Measurements from ENCODE around the gene PPP1R9A. TPM values are rescaled to one million over a fixed set of nuclear protein-coding genes. Genes with fewer than 3 reads are reported as not detected.

Gene PPP1R9A
- total RNA-seq, 2 experiments from 2014 or later = not detected

DNA sequence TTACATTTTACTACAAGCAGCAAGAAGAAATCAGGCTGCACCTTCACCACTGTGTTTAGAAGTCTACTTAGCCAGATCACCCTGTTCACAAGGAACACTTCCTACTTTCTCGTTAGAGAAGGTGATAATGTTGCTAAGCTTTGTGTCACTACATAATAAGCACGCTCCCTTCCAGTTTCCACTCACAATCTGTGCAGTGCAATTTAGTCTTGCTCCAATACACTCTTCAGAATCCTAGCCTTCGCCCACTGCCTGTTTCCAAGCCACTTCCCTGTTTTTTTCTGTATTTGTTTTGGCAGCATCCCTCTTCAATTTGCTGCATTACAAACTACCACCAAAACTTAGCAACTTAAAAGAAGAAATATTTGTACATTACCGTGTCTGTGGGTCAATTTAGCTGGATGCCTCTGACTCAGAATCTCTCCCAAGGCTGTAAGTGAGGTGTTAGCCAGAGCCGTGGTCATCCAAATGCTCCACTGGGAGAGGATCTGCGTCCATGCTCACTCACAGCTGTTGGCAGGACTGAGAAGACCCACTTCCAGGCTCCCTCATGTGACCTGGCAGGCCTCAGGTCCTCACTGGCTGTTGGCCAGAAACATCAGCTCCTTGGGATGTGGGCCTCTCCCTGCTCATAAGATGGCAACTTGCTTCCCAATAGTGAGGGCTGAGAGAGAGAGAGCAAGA lies 306.6 kb downstream of the PPP1R9A start:
- H3K36me3 Mint-ChIP-seq = no peaks in the 10 kb centered on the region
- CTCF ChIA-PET = no interaction called here

DNA sequence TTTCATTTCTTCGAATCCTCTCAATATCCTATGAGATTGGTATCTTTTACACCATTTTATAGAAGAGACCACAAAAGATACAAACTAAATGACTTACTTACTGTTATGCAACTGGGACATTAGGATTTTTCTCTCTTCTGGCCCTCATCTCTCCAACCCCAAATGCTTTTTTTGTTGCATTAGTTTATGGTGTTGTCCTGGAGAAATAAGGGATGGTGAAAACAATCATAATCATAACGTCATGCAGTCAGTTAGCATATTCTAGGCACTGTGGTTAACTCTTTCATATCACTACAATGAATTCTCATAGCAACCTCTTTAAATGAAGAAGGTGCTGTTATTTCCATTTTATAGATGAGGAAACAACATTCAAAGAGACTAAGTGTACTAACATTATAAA lies 312.3 kb downstream of the PPP1R9A start:
- POLR2A ChIA-PET = no interaction called here
- Mint-ChIP-seq H3K36me3 (no peaks in the 10 kb centered on the region), H3K27ac (no peak overlapping the region), H3K4me3 (no peak overlapping the region), H3K4me1 (ENCODE audit: low read depth) (no peaks in the 10 kb centered on the region), H3K27me3 (no peaks in the 10 kb centered on the region), H3K9me3 (peaks cover 5% of the 10 kb centered on the region)
- intact Hi-C loops (cut with micrococcal nuclease) = no loop called here
- no peak for DNase-seq
- CTCF ChIA-PET = no interaction called here

More for the DNA sequence above, 306.6 kb downstream of the PPP1R9A start:
- POLR2A ChIA-PET = no interaction called here
- no peak overlapping the region for H3K27ac Mint-ChIP-seq
- no peaks in the 10 kb centered on the region for H3K4me1 Mint-ChIP-seq (ENCODE audit: low read depth)
- intact Hi-C loops (cut with micrococcal nuclease) = no loop called here
- DNase-seq = no peak
- H3K4me3 Mint-ChIP-seq = no peak overlapping the region
- peaks cover 5% of the 10 kb centered on the region for H3K9me3 Mint-ChIP-seq
- no peaks in the 10 kb centered on the region for H3K27me3 Mint-ChIP-seq

DNA sequence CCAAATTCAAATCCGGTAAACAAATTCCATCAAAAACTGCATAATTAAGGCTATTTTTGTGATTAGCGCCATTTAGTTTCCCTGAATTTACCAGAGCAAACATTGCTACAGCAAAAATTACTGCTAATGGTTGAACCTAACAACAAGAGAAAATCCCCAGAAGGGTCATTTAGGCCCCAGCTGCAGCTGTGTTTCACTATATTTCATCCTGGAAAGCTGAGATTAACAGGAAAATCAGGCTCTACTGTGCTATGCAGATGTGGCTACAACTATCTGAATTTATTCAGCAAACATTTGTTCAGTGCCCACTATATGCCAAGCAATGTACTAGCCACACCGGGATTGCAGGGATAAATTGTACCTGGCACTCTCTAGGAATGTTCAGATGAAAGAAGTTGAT lies 312.9 kb downstream of the PPP1R9A start:
- no peaks in the 10 kb centered on the region for H3K36me3 Mint-ChIP-seq
- ChIA-PET CTCF (no interaction called here), POLR2A (no interaction called here)
- H3K27me3 Mint-ChIP-seq = no peaks in the 10 kb centered on the region
- no peaks in the 10 kb centered on the region for H3K4me1 Mint-ChIP-seq (ENCODE audit: low read depth)
- intact Hi-C loops (cut with micrococcal nuclease) = no loop called here
- no peak for DNase-seq
- H3K4me3 Mint-ChIP-seq = no peak overlapping the region
- H3K27ac Mint-ChIP-seq = no peak overlapping the region
- H3K9me3 Mint-ChIP-seq = peaks cover 5% of the 10 kb centered on the region

DNA sequence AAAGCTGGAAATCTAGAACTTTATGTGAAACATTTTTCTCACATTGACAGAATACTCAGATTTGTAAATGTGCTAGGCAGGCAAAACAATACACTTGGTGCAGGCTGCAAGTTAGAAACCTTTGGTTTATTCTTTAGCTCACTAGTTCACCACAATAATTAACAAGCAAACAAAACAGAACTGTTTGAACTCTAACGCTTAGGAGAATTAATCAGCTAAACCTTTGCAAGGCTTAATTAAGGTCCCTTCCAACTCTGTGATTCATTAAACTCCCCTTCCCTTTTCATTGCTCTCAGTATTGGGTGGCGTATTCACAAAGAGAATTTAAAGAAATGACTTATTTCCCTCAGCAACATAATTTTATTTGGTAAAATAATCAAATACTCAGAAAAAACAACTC lies 317.9 kb downstream of the PPP1R9A start:
- Mint-ChIP-seq H3K4me3 (no peak overlapping the region), H3K27ac (no peak overlapping the region), H3K4me1 (ENCODE audit: low read depth) (no peaks in the 10 kb centered on the region), H3K27me3 (no peaks in the 10 kb centered on the region), H3K9me3 (no peaks in the 10 kb centered on the region), H3K36me3 (no peaks in the 10 kb centered on the region)
- no peak for DNase-seq
- CTCF ChIA-PET = no interaction called here
- POLR2A ChIA-PET = no interaction called here
- intact Hi-C loops (cut with micrococcal nuclease) = no loop called here

DNA sequence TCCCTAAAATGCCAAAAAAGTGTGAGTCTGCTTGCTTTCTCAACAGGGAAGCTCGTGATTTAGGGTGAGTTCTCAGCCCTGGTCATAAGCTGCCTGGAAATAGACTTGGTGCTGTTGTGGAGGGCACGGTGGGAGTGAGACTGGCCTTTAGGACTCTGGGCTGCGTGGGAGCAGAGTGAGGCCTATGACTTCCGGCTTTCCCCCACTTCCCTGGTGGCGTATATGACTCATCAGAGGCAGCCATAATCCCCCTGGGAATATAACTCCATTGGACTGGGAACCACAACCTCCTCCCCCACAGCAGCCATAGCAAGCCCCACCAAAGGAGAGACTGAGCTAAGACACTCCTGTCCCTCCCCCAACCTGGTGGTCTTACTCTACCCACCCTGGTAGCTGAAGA lies 321.9 kb downstream of the PPP1R9A start:
- Mint-ChIP-seq H3K4me3 (no peak overlapping the region), H3K36me3 (no peaks in the 10 kb centered on the region), H3K9me3 (no peaks in the 10 kb centered on the region), H3K27ac (no peak overlapping the region), H3K27me3 (peaks cover 2% of the 10 kb centered on the region), H3K4me1 (ENCODE audit: low read depth) (no peaks in the 10 kb centered on the region)
- no peak for DNase-seq
- intact Hi-C loops (cut with micrococcal nuclease) = no loop called here
- POLR2A ChIA-PET = no interaction called here
- CTCF ChIA-PET = no interaction called here

DNA sequence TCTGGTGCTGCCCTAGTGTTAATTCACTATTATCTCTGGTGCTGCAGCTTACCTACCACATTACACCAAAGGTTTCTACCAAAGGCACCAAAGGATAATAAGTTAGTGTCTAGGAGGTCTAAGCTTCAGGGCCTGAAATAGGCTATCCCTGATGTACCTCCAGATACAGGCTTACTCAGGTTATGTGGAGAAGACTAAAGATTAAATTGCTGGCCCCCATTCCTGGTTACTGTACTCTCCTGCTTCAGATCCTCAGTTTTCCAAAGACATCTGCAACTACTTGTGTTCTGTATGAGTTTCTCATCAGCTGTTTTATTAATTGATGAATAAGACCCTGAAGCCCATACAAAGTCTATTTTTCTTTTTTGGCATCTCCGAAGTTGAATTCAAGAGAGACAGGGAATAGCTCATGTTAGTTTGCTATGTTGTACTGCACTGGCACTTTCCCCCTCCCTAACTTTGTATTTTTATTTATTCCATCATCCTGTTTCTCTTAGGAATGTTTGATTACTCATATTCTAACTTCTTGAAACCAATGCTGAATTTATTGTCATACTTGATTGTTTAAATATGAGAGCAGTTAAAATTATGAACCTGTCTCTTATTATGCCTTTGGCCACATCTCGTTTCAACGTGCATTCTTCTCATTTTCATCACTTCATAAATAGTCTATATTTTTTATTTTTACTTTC lies 331.0 kb downstream of the PPP1R9A start:
- POLR2A ChIA-PET = no interaction called here
- Mint-ChIP-seq H3K4me3 (no peak overlapping the region), H3K36me3 (no peaks in the 10 kb centered on the region), H3K27ac (no peak overlapping the region), H3K9me3 (peaks cover 7% of the 10 kb centered on the region), H3K27me3 (no peaks in the 10 kb centered on the region), H3K4me1 (ENCODE audit: low read depth) (no peaks in the 10 kb centered on the region)
- intact Hi-C loops (cut with micrococcal nuclease) = no loop called here
- no peak for DNase-seq
- CTCF ChIA-PET = interaction anchor here (0.6 kb wide), 1 partner anchor 382 kb away, joined by 3 read pairs; no protein-coding TSS in a partner anchor

DNA sequence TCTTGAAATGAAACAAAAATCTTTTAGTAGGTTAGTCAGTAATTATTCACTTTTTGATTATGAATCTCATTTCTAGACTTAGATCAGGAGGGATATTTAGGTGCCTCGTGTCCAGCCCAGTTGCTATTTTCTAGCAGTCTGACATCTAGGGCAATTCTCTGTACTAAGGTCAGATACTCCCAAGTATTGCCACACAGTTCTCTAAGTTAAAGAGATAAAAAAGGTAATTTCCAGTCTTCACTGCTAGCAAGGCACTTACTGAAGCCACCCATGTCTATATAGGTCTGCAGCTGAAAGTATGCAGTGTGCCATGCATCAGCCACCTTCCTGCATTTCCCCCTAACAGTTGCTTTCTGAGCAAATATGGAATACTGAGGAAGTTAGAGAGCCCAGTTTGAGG lies 333.5 kb downstream of the PPP1R9A start:
- DNase-seq = no peak
- Mint-ChIP-seq H3K9me3 (no peaks in the 10 kb centered on the region), H3K27me3 (no peaks in the 10 kb centered on the region), H3K4me3 (no peak overlapping the region), H3K36me3 (no peaks in the 10 kb centered on the region), H3K27ac (no peak overlapping the region), H3K4me1 (ENCODE audit: low read depth) (no peaks in the 10 kb centered on the region)
- CTCF ChIA-PET = no interaction called here
- POLR2A ChIA-PET = no interaction called here
- intact Hi-C loops (cut with micrococcal nuclease) = no loop called here

DNA sequence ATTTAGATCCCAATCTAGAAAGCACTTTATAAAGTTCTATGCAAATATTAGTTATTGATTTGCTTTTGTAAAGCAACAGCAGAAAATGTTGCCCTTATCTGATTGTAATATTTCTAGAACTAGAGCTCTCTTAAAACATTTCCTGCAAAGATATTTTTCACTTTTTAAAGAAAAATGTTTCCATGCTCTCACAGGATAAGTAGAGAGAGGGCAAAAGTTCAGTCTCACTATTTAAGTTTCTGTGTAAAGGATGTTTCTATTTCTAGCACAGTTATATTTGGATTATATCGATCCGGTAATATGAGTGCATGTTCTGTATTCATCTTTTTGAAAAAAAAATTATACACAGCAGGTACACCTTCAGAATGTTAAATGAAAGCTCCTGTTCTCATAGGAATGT lies 334.9 kb downstream of the PPP1R9A start:
- no peaks in the 10 kb centered on the region for H3K4me1 Mint-ChIP-seq (ENCODE audit: low read depth)
- H3K27ac Mint-ChIP-seq = no peak overlapping the region
- no peak overlapping the region for H3K4me3 Mint-ChIP-seq
- H3K9me3 Mint-ChIP-seq = no peaks in the 10 kb centered on the region
- H3K36me3 Mint-ChIP-seq = no peaks in the 10 kb centered on the region
- no peak for DNase-seq
- CTCF ChIA-PET = no interaction called here
- peaks cover 4% of the 10 kb centered on the region for H3K27me3 Mint-ChIP-seq
- intact Hi-C loops (cut with micrococcal nuclease) = no loop called here
- POLR2A ChIA-PET = no interaction called here

DNA sequence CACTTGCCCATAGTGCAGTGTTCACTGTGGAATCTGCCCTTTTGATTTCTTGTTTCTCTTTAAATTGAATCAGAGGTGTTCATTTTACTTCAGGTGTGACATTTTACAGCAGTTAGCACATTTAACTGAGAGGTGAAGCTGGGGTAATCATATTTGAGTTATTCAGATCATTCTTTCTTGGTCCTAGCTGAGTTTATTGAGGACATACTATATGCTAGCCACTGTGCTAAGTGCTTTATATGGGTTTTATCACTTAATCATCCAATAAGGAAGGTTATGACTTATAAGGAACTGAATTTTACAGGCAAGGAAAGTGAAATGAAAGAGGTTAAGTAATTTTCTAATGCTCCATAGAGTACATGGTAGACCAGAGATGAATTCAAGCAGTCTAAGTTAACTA lies 337.2 kb downstream of the PPP1R9A start:
- intact Hi-C loops (cut with micrococcal nuclease) = loop anchor here (5.0 kb wide), 1 partner anchor 233 kb away; no protein-coding TSS in a partner anchor
- H3K4me3 Mint-ChIP-seq = no peak overlapping the region
- CTCF ChIA-PET = no interaction called here
- no peak for DNase-seq
- H3K36me3 Mint-ChIP-seq = no peaks in the 10 kb centered on the region
- peaks cover 4% of the 10 kb centered on the region for H3K27me3 Mint-ChIP-seq
- POLR2A ChIA-PET = no interaction called here
- H3K27ac Mint-ChIP-seq = no peak overlapping the region
- no peaks in the 10 kb centered on the region for H3K9me3 Mint-ChIP-seq
- no peaks in the 10 kb centered on the region for H3K4me1 Mint-ChIP-seq (ENCODE audit: low read depth)

DNA sequence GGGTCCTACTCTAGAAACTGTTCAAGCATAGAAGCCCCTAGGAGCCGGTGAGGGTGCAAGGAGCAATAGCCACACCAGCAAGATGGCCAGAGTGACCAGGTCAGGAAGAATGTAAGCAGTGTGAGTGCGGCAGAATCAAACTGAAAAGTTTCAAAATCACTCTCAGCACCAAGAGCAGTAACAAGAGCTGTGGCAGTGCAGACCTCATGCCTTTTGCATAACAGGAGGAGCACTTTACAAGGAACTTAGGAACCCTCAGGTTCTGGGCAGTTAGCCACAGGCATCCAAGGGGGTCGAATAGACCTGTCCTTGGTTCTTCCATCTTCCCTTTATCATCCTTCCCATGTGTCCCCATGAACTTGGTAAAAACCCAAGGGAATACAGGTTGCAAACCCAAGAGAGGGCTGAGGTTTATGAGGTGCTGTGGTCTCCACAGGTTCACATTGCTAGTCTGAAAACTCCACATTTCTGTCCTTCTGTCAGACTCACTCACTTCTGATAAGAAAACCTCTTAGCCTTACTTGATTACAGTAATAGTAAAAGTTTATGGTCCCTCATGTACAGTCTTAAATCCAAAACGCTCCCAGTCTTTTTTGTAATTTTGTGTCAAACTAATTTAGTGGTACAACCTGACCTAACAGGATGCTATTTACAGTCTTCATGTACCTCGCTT lies 338.6 kb downstream of the PPP1R9A start:
- intact Hi-C loops (cut with micrococcal nuclease) = loop anchor here (5.0 kb wide), 1 partner anchor 231 kb away; no protein-coding TSS in a partner anchor
- H3K27ac Mint-ChIP-seq = no peak overlapping the region
- H3K27me3 Mint-ChIP-seq = peaks cover 4% of the 10 kb centered on the region
- DNase-seq = no peak
- POLR2A ChIA-PET = no interaction called here
- H3K9me3 Mint-ChIP-seq = no peaks in the 10 kb centered on the region
- no peaks in the 10 kb centered on the region for H3K36me3 Mint-ChIP-seq
- no peaks in the 10 kb centered on the region for H3K4me1 Mint-ChIP-seq (ENCODE audit: low read depth)
- no peak overlapping the region for H3K4me3 Mint-ChIP-seq
- CTCF ChIA-PET = interaction anchor here (2.8 kb wide), 1 partner anchor 796 kb away, joined by 19 read pairs; no protein-coding TSS in a partner anchor

DNA sequence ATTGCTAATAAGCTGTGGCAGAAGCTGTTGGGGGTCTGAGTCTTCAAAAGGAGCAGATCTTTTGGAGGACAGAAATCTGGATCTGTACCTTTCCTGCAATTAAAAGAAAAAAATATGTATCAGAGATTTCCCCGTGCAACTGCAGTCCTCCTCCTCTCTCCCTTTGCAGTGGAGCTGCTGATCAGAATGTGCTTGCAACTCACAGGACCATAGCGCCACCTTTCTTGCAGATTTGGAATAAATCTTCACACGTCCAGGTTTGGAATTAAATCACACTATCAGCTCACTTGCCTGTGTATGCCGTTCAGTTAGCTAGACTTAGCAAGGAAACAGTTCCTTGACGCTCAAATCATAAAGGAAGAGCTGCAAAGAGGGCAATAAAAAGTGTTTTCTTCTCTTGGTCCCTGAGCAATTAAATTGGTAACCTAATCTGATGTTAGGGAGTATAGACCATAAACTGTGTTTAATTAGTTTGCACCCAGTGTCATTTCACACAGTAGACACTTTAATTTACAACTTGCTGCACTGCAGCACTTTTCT lies 339.5 kb downstream of the PPP1R9A start:
- ChIA-PET POLR2A (no interaction called here), CTCF (interaction anchor here (0.7 to 2.8 kb wide), 4 partner anchors 18 to 799 kb away, joined by 3 to 19 read pairs (median 4); no protein-coding TSS in a partner anchor)
- peak; percentile 19 for DNase-seq

DNA sequence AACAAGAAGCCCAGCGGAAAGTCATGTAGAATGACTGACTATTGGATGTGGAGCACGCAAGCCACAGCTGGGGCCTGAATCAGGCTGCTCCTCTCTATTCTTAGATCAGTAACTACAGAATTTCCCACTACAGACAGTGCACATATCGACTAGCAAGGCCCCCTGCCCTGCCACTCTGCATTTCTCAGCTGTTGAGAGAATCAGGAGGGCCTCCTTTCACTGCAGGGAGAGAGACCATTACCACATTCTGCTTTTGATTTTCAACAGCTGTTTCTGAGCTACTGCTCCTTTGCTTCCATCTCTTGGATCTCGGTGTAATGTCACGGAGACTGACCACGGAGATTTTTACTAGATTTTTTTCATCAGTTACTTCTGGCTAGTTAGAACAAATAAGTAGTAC lies 343.2 kb downstream of the PPP1R9A start:
- no peaks in the 10 kb centered on the region for H3K4me1 Mint-ChIP-seq (ENCODE audit: low read depth)
- no peaks in the 10 kb centered on the region for H3K9me3 Mint-ChIP-seq
- H3K27me3 Mint-ChIP-seq = peaks cover 10% of the 10 kb centered on the region
- no peaks in the 10 kb centered on the region for H3K36me3 Mint-ChIP-seq
- H3K27ac Mint-ChIP-seq = no peak overlapping the region
- intact Hi-C loops (cut with micrococcal nuclease) = no loop called here
- ChIA-PET CTCF (no interaction called here), POLR2A (no interaction called here)
- H3K4me3 Mint-ChIP-seq = no peak overlapping the region
- DNase-seq = no peak

More for the DNA sequence above, 339.5 kb downstream of the PPP1R9A start:
- Mint-ChIP-seq H3K27me3 (peaks cover 4% of the 10 kb centered on the region), H3K4me3 (no peak overlapping the region), H3K36me3 (no peaks in the 10 kb centered on the region), H3K27ac (no peak overlapping the region), H3K9me3 (no peaks in the 10 kb centered on the region), H3K4me1 (ENCODE audit: low read depth) (no peaks in the 10 kb centered on the region)
- intact Hi-C loops (cut with micrococcal nuclease) = loop anchor here (1.0 to 5.0 kb wide), 2 partner anchors 230 to 798 kb away; no protein-coding TSS in a partner anchor
